HG02970 (cell line): ENCODE data around the gene KRT83.
"Not testable (repeated sequence)": the region's sequence is repeated elsewhere in the genome, so short reads cannot be mapped to it uniquely, and the experiment has no call there.

ENCODE experiments used
- ATAC-seq: cut with Tn5 transposase; IDR thresholded peaks from one replicate; pipeline ENCODE4 v1.9.1; 2021; ENCODE audit warnings: mild to moderate bottlenecking, moderate library complexity, moderate number of reproducible peaks; ENCODE audit not compliant: unreplicated experiment, low FRiP score

Gene KRT83

GRCh38 chr12:52334185-52334584, 13.0 kb upstream of the KRT83 start:
- no peak for ATAC-seq

- no peak for ATAC-seq
Measured at GRCh38 chr12:52333321-52333720, 12.1 kb upstream of the KRT83 start.

- no peak for ATAC-seq
Measured at GRCh38 chr12:52332381-52332780, 11.2 kb upstream of the KRT83 start.

- ATAC-seq = no peak
Measured at GRCh38 chr12:52331833-52332232, 10.6 kb upstream of the KRT83 start.

GRCh38 chr12:52331039-52331438, 9.8 kb upstream of the KRT83 start:
- ATAC-seq = no peak

- ATAC-seq = no peak
Measured at GRCh38 chr12:52327830-52328500, 6.8 kb upstream of the KRT83 start.

- ATAC-seq = no peak
Measured at GRCh38 chr12:52327052-52327829, 6.0 kb upstream of the KRT83 start.

- ATAC-seq = no peak
Measured at GRCh38 chr12:52324153-52324444, 2.9 kb upstream of the KRT83 start.

GRCh38 chr12:52323416-52324152, 2.4 kb upstream of the KRT83 start:
- ATAC-seq = no peak

GRCh38 chr12:52323001-52323400, 1.8 kb upstream of the KRT83 start:
- ATAC-seq = no peak

GRCh38 chr12:52322069-52322468, 871 bp upstream of the KRT83 start:
- no peak for ATAC-seq

- ATAC-seq = no peak
Measured at GRCh38 chr12:52321418-52321817, 220 bp upstream of the KRT83 start.

- no peak for ATAC-seq
Measured at GRCh38 chr12:52319097-52319496, 2.1 kb downstream of the KRT83 start.

GRCh38 chr12:52318241-52318990, 2.8 kb downstream of the KRT83 start:
- ATAC-seq = no peak

- no peak for ATAC-seq
Measured at GRCh38 chr12:52317468-52318052, 3.6 kb downstream of the KRT83 start.

GRCh38 chr12:52316701-52317100, 4.5 kb downstream of the KRT83 start:
- ATAC-seq = no peak

GRCh38 chr12:52316290-52316689, 4.9 kb downstream of the KRT83 start:
- ATAC-seq = no peak

GRCh38 chr12:52315721-52316120, 5.5 kb downstream of the KRT83 start:
- ATAC-seq = not testable (repeated sequence)

- no peak for ATAC-seq
Measured at GRCh38 chr12:52314511-52314910, 6.7 kb downstream of the KRT83 start.

GRCh38 chr12:52313926-52314325, 7.3 kb downstream of the KRT83 start:
- no peak for ATAC-seq

- ATAC-seq = no peak
Measured at GRCh38 chr12:52313461-52313860, 7.7 kb downstream of the KRT83 start.
